ENCODE results near the gene KCNIP2. TPM values are rescaled to one million over a fixed set of nuclear protein-coding genes. Genes with fewer than 3 reads are reported as not detected.

The KCNIP2 gene
- 3.2 TPM in 2 replicates for total RNA-seq

GRCh38 chr10:101843032-101844021 is at the start of gene KCNIP2:
Gene KCNIP2 (minus strand): TSS chr10:101843800. CDS start chr10:101843568, 232 bp downstream.
- no peak for DNase-seq (ENCODE audit: low spot score)
- H3K36me3 Mint-ChIP-seq (ENCODE audit: low read depth), result no peaks in the 10 kb centered on the region
- intact Hi-C loops (cut with micrococcal nuclease), result no loop called here
- H3K9me3 Mint-ChIP-seq, result no peaks in the 10 kb centered on the region
- peak within 1 kb of the TSS; percentile 70 for H3K4me3 Mint-ChIP-seq (ENCODE audit: low read depth)
- peaks cover 23% of the 10 kb centered on the region for H3K27me3 Mint-ChIP-seq (ENCODE audit: low read depth)
- H3K27ac Mint-ChIP-seq, result no peak within 1 kb of the TSS
- H3K4me1 Mint-ChIP-seq (ENCODE audit: low read depth), result peaks cover 34% of the 10 kb centered on the region

GRCh38 chr10:101892782-101893391 is 49.3 kb upstream of the KCNIP2 start:
- Mint-ChIP-seq H3K27ac (no peak overlapping the region), H3K4me1 (ENCODE audit: low read depth) (peaks cover 3% of the 10 kb centered on the region), H3K9me3 (no peaks in the 10 kb centered on the region), H3K4me3 (ENCODE audit: low read depth) (no peak overlapping the region), H3K27me3 (ENCODE audit: low read depth) (no peaks in the 10 kb centered on the region), H3K36me3 (ENCODE audit: low read depth) (no peaks in the 10 kb centered on the region)
- DNase-seq (ENCODE audit: low spot score), result no peak
- intact Hi-C loops (cut with micrococcal nuclease), result no loop called here

GRCh38 chr10:101889256-101890210 is 45.9 kb upstream of the KCNIP2 start:
- Mint-ChIP-seq H3K36me3 (ENCODE audit: low read depth) (peaks cover 3% of the 10 kb centered on the region), H3K4me1 (ENCODE audit: low read depth) (peaks cover 3% of the 10 kb centered on the region), H3K27ac (no peak overlapping the region), H3K9me3 (no peaks in the 10 kb centered on the region), H3K27me3 (ENCODE audit: low read depth) (no peaks in the 10 kb centered on the region), H3K4me3 (ENCODE audit: low read depth) (no peak overlapping the region)
- intact Hi-C loops (cut with micrococcal nuclease), result loop anchor here (1.0 to 2.0 kb wide), 3 partner anchors 49 to 184 kb away; no protein-coding TSS in a partner anchor
- peak; percentile 53 for DNase-seq (ENCODE audit: low spot score)

- Mint-ChIP-seq H3K27me3 (ENCODE audit: low read depth) (no peaks in the 10 kb centered on the region), H3K27ac (no peak overlapping the region), H3K9me3 (no peaks in the 10 kb centered on the region), H3K4me3 (ENCODE audit: low read depth) (no peak overlapping the region), H3K4me1 (ENCODE audit: low read depth) (peaks cover 3% of the 10 kb centered on the region), H3K36me3 (ENCODE audit: low read depth) (peaks cover 3% of the 10 kb centered on the region)
- intact Hi-C loops (cut with micrococcal nuclease), result loop anchor here (2.0 kb wide), 1 partner anchor 48 kb away; no protein-coding TSS in a partner anchor
- no peak for DNase-seq (ENCODE audit: low spot score)
Measured at GRCh38 chr10:101888251-101888949, 44.8 kb upstream of the KCNIP2 start.

- Mint-ChIP-seq H3K4me1 (ENCODE audit: low read depth) (peaks cover 3% of the 10 kb centered on the region), H3K27ac (no peak overlapping the region), H3K9me3 (no peaks in the 10 kb centered on the region), H3K36me3 (ENCODE audit: low read depth) (peaks cover 3% of the 10 kb centered on the region), H3K27me3 (ENCODE audit: low read depth) (no peaks in the 10 kb centered on the region), H3K4me3 (ENCODE audit: low read depth) (no peak overlapping the region)
- intact Hi-C loops (cut with micrococcal nuclease), result loop anchor here (2.0 kb wide), 1 partner anchor 47 kb away; no protein-coding TSS in a partner anchor
- DNase-seq (ENCODE audit: low spot score), result no peak
Measured at GRCh38 chr10:101887775-101888174, 44.2 kb upstream of the KCNIP2 start.

- H3K4me1 Mint-ChIP-seq (ENCODE audit: low read depth), result peaks cover 3% of the 10 kb centered on the region
- no peak overlapping the region for H3K4me3 Mint-ChIP-seq (ENCODE audit: low read depth)
- no peaks in the 10 kb centered on the region for H3K27me3 Mint-ChIP-seq (ENCODE audit: low read depth)
- H3K9me3 Mint-ChIP-seq, result no peaks in the 10 kb centered on the region
- no peak overlapping the region for H3K27ac Mint-ChIP-seq
- H3K36me3 Mint-ChIP-seq (ENCODE audit: low read depth), result peaks cover 3% of the 10 kb centered on the region
- no peak for DNase-seq (ENCODE audit: low spot score)
- intact Hi-C loops (cut with micrococcal nuclease), result no loop called here
Measured at GRCh38 chr10:101886521-101887312, 43.1 kb upstream of the KCNIP2 start.

- intact Hi-C loops (cut with micrococcal nuclease), result no loop called here
Measured at GRCh38 chr10:101881036-101881774, 37.6 kb upstream of the KCNIP2 start.

GRCh38 chr10:101880232-101880573 is 36.6 kb upstream of the KCNIP2 start:
- intact Hi-C loops (cut with micrococcal nuclease), result no loop called here
- no peak overlapping the region for H3K4me3 Mint-ChIP-seq (ENCODE audit: low read depth)
- no peaks in the 10 kb centered on the region for H3K9me3 Mint-ChIP-seq
- no peaks in the 10 kb centered on the region for H3K27me3 Mint-ChIP-seq (ENCODE audit: low read depth)
- no peak for DNase-seq (ENCODE audit: low spot score)
- H3K36me3 Mint-ChIP-seq (ENCODE audit: low read depth), result no peaks in the 10 kb centered on the region
- H3K4me1 Mint-ChIP-seq (ENCODE audit: low read depth), result peaks cover 9% of the 10 kb centered on the region
- H3K27ac Mint-ChIP-seq, result no peak overlapping the region

More at GRCh38 chr10:101881036-101881774, 37.6 kb upstream of the KCNIP2 start:
- Mint-ChIP-seq H3K4me3 (ENCODE audit: low read depth) (no peak overlapping the region), H3K36me3 (ENCODE audit: low read depth) (peaks cover 3% of the 10 kb centered on the region), H3K27ac (no peak overlapping the region), H3K4me1 (ENCODE audit: low read depth) (peaks cover 5% of the 10 kb centered on the region), H3K9me3 (no peaks in the 10 kb centered on the region), H3K27me3 (ENCODE audit: low read depth) (no peaks in the 10 kb centered on the region)
- DNase-seq (ENCODE audit: low spot score), result no peak

GRCh38 chr10:101879456-101880231 is 36.0 kb upstream of the KCNIP2 start:
- Mint-ChIP-seq H3K4me1 (ENCODE audit: low read depth) (peaks cover 11% of the 10 kb centered on the region), H3K27me3 (ENCODE audit: low read depth) (no peaks in the 10 kb centered on the region), H3K27ac (no peak overlapping the region), H3K4me3 (ENCODE audit: low read depth) (no peak overlapping the region), H3K36me3 (ENCODE audit: low read depth) (no peaks in the 10 kb centered on the region), H3K9me3 (no peaks in the 10 kb centered on the region)
- DNase-seq (ENCODE audit: low spot score), result no peak
- intact Hi-C loops (cut with micrococcal nuclease), result no loop called here

- intact Hi-C loops (cut with micrococcal nuclease), result no loop called here
- H3K27me3 Mint-ChIP-seq (ENCODE audit: low read depth), result no peaks in the 10 kb centered on the region
- H3K4me1 Mint-ChIP-seq (ENCODE audit: low read depth), result peaks cover 13% of the 10 kb centered on the region
- H3K27ac Mint-ChIP-seq, result no peak overlapping the region
- DNase-seq (ENCODE audit: low spot score), result no peak
- H3K4me3 Mint-ChIP-seq (ENCODE audit: low read depth), result no peak overlapping the region
- H3K9me3 Mint-ChIP-seq, result no peaks in the 10 kb centered on the region
- H3K36me3 Mint-ChIP-seq (ENCODE audit: low read depth), result no peaks in the 10 kb centered on the region
Measured at GRCh38 chr10:101878869-101879268, 35.3 kb upstream of the KCNIP2 start.
